Esophagus muscularis mucosa (tissue), 4 donors: ENCODE data around the gene ZC2HC1B. TPM values are rescaled to one million over a fixed set of nuclear protein-coding genes. Genes with fewer than 3 reads are reported as not detected.

Experiments
- DNase-seq: peaks from one replicate; pipeline ENCODE4 v3.0.0-alpha.2; 2017; ENCODE audit errors: extremely low spot score
- H3K27ac ChIP-seq, 4 donors: fragments of 200-600 bp; sonication (generic); replicated peaks in 1 of 4; 1 replicate in 3 of 4; 2 replicates in 1 of 4; pipeline ENCODE4 v1.5.1; 2016 to 2019; ENCODE audit warnings: mild to moderate bottlenecking in 1 of 4
- H3K27me3 ChIP-seq, 4 donors: fragments of 200-600 bp; sonication (generic); one replicate each; pipeline versions ENCODE4 v1.5.1 to v1.6.0; 2016 to 2019
- H3K36me3 ChIP-seq, 4 donors: fragments of 200-600 bp; sonication (generic); one replicate each; pipeline ENCODE4 v1.5.1; 2016 to 2019
- H3K4me1 ChIP-seq, 4 donors: fragments of 200-600 bp; sonication (generic); one replicate each; pipeline ENCODE4 v1.5.1; 2016 to 2019
- H3K4me3 ChIP-seq, 4 donors: fragments of 200-600 bp; sonication (generic); 1 replicate in 2 of 4; 2 replicates in 2 of 4; pipeline ENCODE4 v1.5.1; 2016 to 2019; ENCODE audit warnings: mild to moderate bottlenecking in 4 of 4, moderate library complexity in 1 of 4
- H3K9me3 ChIP-seq, 4 donors: fragments of 200-600 bp; sonication (generic); 1 replicate in 3 of 4; 2 replicates in 1 of 4; pipeline ENCODE4 v1.5.1; 2016 to 2019
- EP300 ChIP-seq: sonication (generic); formaldehyde crosslinking; IDR thresholded peaks from one replicate; pipeline ENCODE4 v1.6.1; 2017; ENCODE audit warnings: antibody characterized with exemption
- POLR2A ChIP-seq: fragments of 450-650 bp; IDR thresholded peaks from one replicate; pipeline ENCODE4 v1.6.1; 2017; ENCODE audit warnings: antibody characterized with exemption, moderate library complexity, mild to moderate bottlenecking, low read depth
- POLR2AphosphoS5 ChIP-seq, 2 donors: sonication (generic); formaldehyde crosslinking; IDR thresholded peaks; one replicate each; pipeline ENCODE4 v1.6.1; 2017; ENCODE audit warnings: antibody characterized with exemption in 2 of 2
- WGBS: methylation state at CpG from one replicate; pipeline ENCODE4 v1.1.5; 2018; 5-methylcytosine and 5-hydroxymethylcytosine counted together
- intact Hi-C: fragments of 100-400 bp; cut with DNase I; formaldehyde crosslinking; loops from one replicate; pipeline ENCODE4 v1.15.1; 2023
- total RNA-seq, 4 donors: library from RNA; depleted of rRNA; stranded (reverse); fragments of >200 nt; gene quantifications; one replicate each; pipeline versions ENCODE4 v1.1.0 to v1.2.1, GENCODE V29; 2016
- TF ChIP-seq, protein P1 (sequence below), 3 experiments: fragments of 200-600 bp in 2 of 3; fragments of 450-650 bp in 1 of 3; sonication (generic) in 2 of 3; IDR thresholded peaks; one replicate each; pipeline ENCODE4 v1.5.1; 2017 to 2019; ENCODE audit warnings: antibody characterized with exemption in 3 of 3, mild to moderate bottlenecking in 2 of 3, moderate library complexity in 1 of 3

The ZC2HC1B gene
- total RNA-seq, 4 donors from 2014 or later = not detected

DNA sequence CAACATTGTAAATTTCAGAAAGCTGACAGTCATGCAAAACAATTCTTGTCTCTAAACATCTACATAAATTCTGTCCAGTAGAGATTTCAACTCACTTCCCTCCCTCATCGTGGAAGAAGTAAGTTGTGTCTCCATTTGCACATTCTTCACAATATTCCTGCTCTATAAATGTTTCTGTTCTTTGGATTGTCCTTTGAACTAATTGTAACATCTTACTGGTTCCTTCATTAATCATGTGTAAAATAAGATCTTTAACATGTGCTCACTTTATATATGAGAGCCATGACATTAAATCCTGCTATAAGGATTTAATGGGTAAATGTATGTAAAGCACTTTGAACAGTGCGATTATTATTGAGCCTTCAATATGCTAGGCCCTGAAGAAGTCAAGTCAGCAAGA lies 28.1 kb upstream of the ZC2HC1B start:
- no peaks in the 10 kb centered on the region for H3K9me3 ChIP-seq
- 94% methylated on average over 2 of the region's 2 CpGs for WGBS

DNA sequence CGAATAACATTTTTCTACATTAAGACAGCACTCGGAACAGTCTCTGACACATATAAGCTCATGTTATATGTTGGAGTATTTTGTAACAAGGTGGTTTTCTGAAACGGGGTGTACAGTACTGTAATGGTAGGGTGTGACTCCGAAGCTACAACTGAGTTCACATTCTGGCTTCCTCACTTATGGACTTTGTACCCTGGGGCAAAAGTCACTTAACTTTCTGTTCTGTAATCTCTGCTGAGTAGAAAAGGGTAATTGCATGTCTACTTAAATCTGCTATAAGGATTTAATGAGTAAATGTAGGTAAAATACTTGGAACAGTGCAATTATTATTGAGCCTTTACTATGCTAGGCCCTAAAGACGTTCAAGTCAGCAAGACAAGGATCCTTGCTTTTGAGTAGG lies 25.9 kb upstream of the ZC2HC1B start:
- H3K4me3 ChIP-seq = no peak overlapping the region
- WGBS = 89% methylated on average over 5 of the region's 5 CpGs
- no peaks in the 10 kb centered on the region for H3K36me3 ChIP-seq
- peaks cover 5 to 10% (median 6%) of the 10 kb centered on the region in 4 donors for H3K4me1 ChIP-seq
- no peak for DNase-seq
- no peaks in the 10 kb centered on the region for H3K27me3 ChIP-seq
- intact Hi-C loops = no loop called here
- H3K27ac ChIP-seq = no peak overlapping the region
- H3K9me3 ChIP-seq = no peaks in the 10 kb centered on the region
- TF ChIP-seq, protein P1, sequence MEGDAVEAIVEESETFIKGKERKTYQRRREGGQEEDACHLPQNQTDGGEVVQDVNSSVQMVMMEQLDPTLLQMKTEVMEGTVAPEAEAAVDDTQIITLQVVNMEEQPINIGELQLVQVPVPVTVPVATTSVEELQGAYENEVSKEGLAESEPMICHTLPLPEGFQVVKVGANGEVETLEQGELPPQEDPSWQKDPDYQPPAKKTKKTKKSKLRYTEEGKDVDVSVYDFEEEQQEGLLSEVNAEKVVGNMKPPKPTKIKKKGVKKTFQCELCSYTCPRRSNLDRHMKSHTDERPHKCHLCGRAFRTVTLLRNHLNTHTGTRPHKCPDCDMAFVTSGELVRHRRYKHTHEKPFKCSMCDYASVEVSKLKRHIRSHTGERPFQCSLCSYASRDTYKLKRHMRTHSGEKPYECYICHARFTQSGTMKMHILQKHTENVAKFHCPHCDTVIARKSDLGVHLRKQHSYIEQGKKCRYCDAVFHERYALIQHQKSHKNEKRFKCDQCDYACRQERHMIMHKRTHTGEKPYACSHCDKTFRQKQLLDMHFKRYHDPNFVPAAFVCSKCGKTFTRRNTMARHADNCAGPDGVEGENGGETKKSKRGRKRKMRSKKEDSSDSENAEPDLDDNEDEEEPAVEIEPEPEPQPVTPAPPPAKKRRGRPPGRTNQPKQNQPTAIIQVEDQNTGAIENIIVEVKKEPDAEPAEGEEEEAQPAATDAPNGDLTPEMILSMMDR (IDR thresholded peaks at IDR 0.05) = no peak
- no peak for TF ChIP-seq EP300

More for the DNA sequence above, 28.1 kb upstream of the ZC2HC1B start:
- Histone ChIP-seq H3K4me1 (no peaks in the 10 kb centered on the region), H3K36me3 (no peaks in the 10 kb centered on the region), H3K4me3 (no peak overlapping the region), H3K27me3 (no peaks in the 10 kb centered on the region), H3K27ac (no peak overlapping the region)
- DNase-seq = no peak
- intact Hi-C loops = no loop called here
- TF ChIP-seq POLR2A (no peak), POLR2AphosphoS5 (IDR thresholded peaks at IDR 0.05) (no peak), EP300 (no peak)
- TF ChIP-seq, protein P1 (IDR thresholded peaks at IDR 0.05) = no peak

DNA sequence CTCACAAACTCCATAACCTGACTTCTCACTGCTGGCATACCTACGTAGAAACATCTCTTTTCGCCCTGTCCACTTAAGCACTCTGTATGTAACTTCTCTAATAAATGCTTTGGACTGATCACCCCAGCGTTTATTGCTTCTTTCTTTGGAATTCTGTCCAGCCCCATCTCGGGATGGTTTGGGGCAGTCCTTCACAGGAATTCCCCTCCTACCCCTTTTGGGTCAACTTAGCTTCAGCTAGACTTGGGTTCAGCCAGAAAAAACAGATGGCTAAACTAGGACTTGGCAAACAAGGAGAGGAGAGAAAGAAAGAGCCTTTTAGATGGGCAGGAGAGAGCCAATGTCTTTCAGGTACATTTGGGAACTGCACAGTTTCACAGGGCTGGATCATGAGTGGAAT lies 25.1 kb upstream of the ZC2HC1B start:
- no peaks in the 10 kb centered on the region for H3K9me3 ChIP-seq
- no peak for DNase-seq
- H3K36me3 ChIP-seq = no peaks in the 10 kb centered on the region
- no peaks in the 10 kb centered on the region for H3K27me3 ChIP-seq
- intact Hi-C loops = no loop called here
- 81% methylated on average over 4 of the region's 4 CpGs for WGBS
- TF ChIP-seq, protein P1 (IDR thresholded peaks at IDR 0.05) = no peak
- TF ChIP-seq EP300 (no peak), POLR2A (no peak), POLR2AphosphoS5 (IDR thresholded peaks at IDR 0.05) (no peak)
- no peak overlapping the region for H3K4me3 ChIP-seq
- H3K27ac ChIP-seq = no peak overlapping the region
- peaks cover 8 to 18% (median 11%) of the 10 kb centered on the region in 4 donors for H3K4me1 ChIP-seq

DNA sequence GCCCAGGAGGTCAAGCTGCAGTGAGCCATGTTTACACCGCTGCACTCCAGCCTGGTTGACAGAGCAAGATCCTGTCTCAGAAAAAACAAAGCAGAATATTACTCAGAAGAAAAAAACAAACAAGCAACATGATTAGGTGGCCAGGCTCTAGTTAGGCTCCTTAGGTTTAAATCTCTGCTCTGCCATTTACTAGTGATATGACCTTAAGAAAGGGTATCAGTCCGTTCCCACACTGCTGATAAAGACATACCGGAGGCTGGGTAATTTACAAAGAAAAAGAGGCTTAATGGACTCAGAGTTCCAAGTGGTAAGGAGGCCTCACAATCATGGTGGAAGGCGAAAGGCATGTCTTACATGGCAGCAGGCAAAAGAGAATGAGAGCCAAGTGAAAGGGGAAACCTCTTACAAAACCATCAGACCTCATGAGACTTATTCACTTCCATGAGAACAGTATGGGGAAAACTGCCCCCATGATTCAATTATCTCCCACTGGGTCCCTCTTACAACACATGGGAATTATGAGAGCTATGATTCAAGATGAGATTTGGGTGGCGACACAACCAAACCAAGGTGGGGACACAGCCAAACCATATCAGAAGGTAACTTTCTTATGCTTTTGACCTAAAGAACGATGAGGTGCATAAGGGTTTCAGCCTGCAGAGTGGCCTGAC lies 23.5 kb upstream of the ZC2HC1B start:
- intact Hi-C loops = loop anchor here (5.0 kb wide), 2 partner anchors 163 to 263 kb away; partner anchors contain the start of gene PHACTR2
- TF ChIP-seq EP300 (no peak), POLR2A (no peak), POLR2AphosphoS5 (IDR thresholded peaks at IDR 0.05) (no peak)
- TF ChIP-seq, protein P1 (IDR thresholded peaks at IDR 0.05) = no peak
- H3K4me3 ChIP-seq = no peak overlapping the region
- 97% methylated on average over 6 of the region's 6 CpGs for WGBS
- no peaks in the 10 kb centered on the region for H3K27me3 ChIP-seq
- H3K4me1 ChIP-seq = peaks cover 11 to 31% (median 22%) of the 10 kb centered on the region in 4 donors
- no peak overlapping the region for H3K27ac ChIP-seq
- no peak for DNase-seq
- peaks cover 4 to 15% (median 13%) of the 10 kb centered on the region in 4 donors for H3K36me3 ChIP-seq
- H3K9me3 ChIP-seq = no peaks in the 10 kb centered on the region
